Measurements from ENCODE around the gene RNGTT. TPM values are rescaled to one million over a fixed set of nuclear protein-coding genes. Genes with fewer than 3 reads are reported as not detected.

The RNGTT gene
- polyA plus RNA-seq, 3 donors: 1.7 to 5.6 (median 3.7) TPM

DNA sequence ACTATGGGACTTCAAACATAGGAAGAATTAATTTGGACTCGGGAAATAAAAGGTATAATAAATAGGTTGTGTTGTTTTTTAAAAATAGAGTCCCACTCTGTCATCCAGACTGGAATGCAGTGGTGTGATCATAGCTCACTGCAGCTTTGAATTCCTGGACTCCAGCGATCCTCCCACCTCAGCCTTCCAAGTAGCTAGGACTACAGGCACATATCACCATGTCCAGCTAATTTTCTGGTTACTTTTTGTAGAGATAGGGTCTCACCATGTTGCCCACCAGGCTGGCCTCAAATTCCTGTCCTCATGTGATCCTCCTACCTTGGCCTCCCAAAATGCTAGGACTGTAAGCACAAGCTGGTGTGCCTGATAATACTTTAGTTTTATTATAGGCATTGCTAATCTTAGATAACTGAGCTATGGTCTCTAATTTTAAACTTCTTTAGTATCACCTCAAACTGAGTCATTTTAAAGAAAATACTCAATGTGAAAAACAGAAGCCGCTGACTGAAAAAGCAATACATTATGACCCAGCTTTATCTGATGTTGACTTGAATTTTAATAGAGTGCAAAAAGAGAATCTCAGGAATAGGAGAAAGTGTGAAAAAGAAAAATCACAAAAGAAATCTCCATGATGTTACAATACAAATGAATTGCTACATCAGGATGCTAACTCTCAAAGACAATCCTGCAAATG is 251.0 kb downstream of the RNGTT start:
- H3K27ac ChIP-seq (ENCODE audit: low read depth, low read length): no peak overlapping the region
- WGBS, 3 donors: 93 to 97% (median 96%) methylated on average over 3 of the region's 3 CpGs

DNA sequence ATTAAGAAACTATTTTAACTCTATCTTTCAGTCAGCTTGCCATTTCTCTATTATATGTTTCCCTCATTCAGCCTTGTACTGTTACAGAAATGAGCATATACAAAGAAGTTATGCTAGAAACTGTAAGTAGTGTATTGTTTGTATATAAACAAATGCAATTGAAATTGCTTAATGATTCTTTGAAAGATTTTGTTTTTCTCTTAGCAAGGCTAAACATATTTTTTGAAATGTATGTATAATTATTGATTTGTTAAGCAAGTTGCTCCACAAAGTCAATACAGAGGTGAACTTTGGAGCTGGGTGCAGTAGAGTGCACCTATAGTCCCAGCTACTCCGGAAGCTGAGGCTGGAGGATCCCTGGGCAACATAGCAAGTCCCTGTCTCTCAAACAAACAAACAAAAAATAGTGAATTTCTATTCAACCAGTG is 253.6 kb downstream of the RNGTT start:
- H3K27ac ChIP-seq (ENCODE audit: low read depth, low read length): no peak overlapping the region
- WGBS, 3 donors: 58 to 98% (median 97%) methylated on average over 1 of the region's 1 CpG

DNA sequence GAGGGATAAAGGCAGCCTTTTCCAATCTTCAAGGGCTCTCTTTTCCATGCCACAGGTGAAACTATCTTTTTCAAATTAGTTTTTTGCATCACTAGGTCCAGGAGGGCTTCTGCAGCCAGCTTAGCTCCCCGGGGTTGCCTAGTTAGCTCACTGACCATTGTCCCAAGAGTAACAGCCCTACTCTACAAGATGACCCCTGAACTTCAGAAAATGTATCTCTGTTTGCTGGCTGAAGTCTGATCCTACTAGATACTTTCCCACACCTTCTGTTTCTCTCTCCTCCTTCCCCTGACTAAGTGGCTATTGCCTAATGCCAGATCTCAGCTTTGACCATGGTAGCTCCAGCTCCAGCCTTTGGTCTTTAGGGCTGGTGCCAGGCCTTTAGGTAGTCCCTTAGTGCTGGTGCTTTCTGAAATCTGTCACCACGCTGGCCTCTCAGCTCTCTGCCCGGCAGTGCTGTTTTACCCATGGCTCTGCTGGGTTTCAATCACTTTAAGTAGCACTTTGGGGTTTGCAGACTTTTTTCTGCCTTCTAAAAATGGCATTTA is 255.1 kb downstream of the RNGTT start:
- no peak overlapping the region for H3K27ac ChIP-seq (ENCODE audit: low read depth, low read length)
- 89 to 97% (median 96%) methylated on average over 3 of the region's 3 CpGs for WGBS, 3 donors

DNA sequence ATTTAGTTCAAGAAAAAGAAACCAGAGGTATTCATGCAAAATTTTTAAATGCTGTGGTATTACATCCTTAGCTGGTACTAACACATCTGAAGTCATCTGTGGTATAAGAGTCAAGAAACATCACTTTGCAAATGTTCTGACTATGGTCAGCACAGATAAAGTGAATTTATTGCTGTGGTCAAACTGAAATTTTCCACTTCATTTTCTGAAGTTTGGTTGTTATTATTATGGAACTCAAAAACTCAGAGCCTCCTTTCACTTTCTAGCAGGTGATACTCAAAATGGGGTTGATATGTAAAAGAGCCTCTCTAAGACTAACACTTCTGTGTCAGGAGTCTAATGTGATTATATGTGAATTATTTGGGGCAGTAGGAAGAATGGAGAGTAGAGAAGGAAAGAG is 257.8 kb downstream of the RNGTT start:
- H3K27ac ChIP-seq (ENCODE audit: low read depth, low read length): no peak overlapping the region

DNA sequence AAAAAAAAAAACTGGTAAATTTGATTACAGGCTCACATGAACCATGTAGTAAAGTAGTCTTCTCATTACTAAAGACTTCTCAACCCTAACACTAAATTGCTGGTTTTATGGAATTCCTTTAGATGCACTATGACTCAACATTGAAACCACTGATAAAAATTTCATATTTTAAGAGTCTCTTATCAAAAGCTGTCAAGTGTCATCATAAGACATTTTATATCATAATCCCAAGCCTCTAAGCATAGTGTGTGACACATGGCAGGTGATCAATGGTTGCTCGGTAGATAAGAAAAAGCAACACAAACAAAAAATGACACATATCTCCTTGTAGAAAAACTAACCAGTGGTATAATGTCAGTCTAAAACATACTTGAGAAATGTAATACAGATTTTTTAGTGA is 258.4 kb downstream of the RNGTT start:
- WGBS, 3 donors: 41 to 90% (median 77%) methylated on average over 1 of the region's 1 CpG
- H3K27ac ChIP-seq (ENCODE audit: low read depth, low read length): no peak overlapping the region

- 89 to 96% (median 93%) methylated on average over 4 of the region's 4 CpGs for WGBS, 3 donors
- H3K27ac ChIP-seq (ENCODE audit: low read depth, low read length): no peak overlapping the region
Observed at GRCh38 chr6:88702956-88703556, 260.4 kb downstream of the RNGTT start.

DNA sequence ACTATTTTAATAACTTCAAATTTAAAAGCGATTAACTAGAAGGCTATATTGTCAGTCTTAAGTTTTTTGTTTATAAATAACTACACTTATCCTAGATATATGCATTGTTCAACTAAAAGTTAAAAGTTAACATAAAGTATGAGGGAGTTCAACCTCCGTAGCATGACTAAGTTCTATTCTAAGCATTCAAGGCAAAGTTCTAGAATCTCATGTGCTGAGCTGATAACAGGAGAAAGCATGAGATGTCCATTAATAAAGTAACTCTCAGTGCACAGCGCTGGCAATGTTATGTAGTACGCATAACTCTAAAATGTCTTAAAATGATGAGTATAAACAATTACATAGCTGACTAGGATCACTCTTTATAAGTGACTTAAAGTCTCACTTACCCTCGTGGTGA is 264.8 kb downstream of the RNGTT start:
- 92 to 94% (median 94%) methylated on average over 5 of the region's 5 CpGs for WGBS, 3 donors
- no peak overlapping the region for H3K27ac ChIP-seq (ENCODE audit: low read depth, low read length)

DNA sequence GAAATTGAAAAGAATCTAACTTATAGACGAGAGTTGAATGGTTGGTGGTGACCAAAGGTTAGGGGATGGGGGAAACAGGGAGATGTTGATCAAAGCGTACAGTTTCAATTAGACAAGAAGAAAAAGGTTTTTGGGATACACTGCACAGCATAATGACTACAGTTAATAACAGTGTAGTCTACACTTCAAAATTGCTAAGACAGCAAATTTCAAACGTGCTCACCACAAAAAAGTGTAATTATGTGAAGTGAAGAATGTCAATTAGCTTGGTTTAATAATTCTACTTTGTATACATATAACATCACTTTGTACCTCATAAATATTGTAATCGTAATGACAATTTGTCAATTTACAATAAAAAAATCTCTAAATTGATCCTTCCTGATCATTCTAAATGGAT is 267.5 kb downstream of the RNGTT start:
- 89 to 94% (median 92%) methylated on average over 4 of the region's 4 CpGs for WGBS, 3 donors

DNA sequence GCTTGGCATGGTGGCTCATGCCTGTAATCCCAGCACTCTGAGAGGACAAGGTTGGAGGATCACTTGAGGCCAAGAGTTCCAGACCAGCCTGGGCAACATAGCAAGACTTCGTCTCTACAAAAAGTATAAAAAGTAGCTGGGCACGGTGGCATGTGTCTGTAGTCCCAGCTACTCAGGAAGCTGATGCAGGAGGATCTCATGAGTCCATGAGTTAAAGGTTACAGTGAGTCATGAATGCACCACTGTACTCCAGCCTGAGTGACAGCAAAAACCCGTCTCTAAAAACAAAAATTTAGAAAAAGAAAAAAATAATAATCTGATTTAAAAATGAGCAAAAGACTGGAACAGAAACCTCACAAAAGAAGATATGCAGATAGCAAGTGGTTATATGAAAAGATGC is 279.7 kb downstream of the RNGTT start:
- 91 to 92% (median 91%) methylated on average over 3 of the region's 3 CpGs for WGBS, 3 donors

More for the DNA sequence above, 267.5 kb downstream of the RNGTT start:
- no peak overlapping the region for H3K27ac ChIP-seq (ENCODE audit: low read depth, low read length)

DNA sequence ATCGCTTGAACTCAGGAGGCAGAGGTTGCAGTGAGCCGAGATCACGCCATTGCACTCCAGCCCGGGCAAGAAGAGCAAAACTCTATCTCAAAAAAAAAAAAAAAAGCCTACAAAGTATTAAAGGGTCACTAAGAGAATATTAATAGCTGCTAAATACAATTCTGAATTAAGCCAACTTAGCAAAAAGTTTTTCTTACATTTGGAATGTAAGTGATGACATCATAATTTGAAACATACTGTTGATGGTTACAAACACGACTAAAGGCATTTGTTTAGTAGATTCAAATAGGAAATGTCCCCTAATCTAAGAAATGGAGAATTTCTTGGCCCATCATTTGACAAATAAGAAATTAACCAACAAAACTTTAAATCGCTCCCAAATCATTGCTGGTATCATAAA is 282.8 kb downstream of the RNGTT start:
- WGBS, 3 donors: 81 to 93% (median 88%) methylated on average over 6 of the region's 6 CpGs
- H3K27ac ChIP-seq (ENCODE audit: low read depth, low read length): no peak overlapping the region

More for the DNA sequence above, 279.7 kb downstream of the RNGTT start:
- no peak overlapping the region for H3K27ac ChIP-seq (ENCODE audit: low read depth, low read length)

GRCh38 chr6:88679841-88680240 is 283.6 kb downstream of the RNGTT start:
- 94 to 97% (median 95%) methylated on average over 4 of the region's 4 CpGs for WGBS, 3 donors
- H3K27ac ChIP-seq (ENCODE audit: low read depth, low read length): no peak overlapping the region

GRCh38 chr6:88677356-88677755 is 286.1 kb downstream of the RNGTT start:
- WGBS, 3 donors: 93 to 97% (median 95%) methylated on average over 4 of the region's 4 CpGs
- no peak overlapping the region for H3K27ac ChIP-seq (ENCODE audit: low read depth, low read length)

GRCh38 chr6:88671624-88672023 is 291.8 kb downstream of the RNGTT start:
- 64 to 99% (median 71%) methylated on average over 2 of the region's 2 CpGs for WGBS, 3 donors
- H3K27ac ChIP-seq (ENCODE audit: low read depth, low read length): no peak overlapping the region

DNA sequence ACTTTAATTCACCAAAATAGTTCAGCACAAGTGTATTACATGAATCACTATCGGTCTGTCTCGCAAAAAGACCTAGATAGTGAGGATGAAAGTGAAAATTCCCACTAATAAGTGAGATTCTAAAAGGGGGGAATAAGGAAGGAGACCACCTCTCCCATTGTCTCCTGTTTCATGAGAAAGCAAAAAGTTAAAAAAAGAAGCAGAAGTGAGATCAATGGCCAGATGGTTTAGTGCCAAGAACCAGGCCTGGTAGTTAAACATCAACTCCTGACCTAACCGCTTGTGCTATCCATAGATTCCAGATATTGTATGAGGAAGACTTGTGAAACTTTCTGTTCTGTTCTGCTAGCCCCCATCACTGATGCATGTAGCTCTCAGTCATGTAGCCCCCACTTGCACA is 293.0 kb downstream of the RNGTT start:
- 87 to 100% (median 98%) methylated on average over 3 of the region's 3 CpGs for WGBS, 3 donors
- H3K27ac ChIP-seq (ENCODE audit: low read depth, low read length): no peak overlapping the region

- 95 to 97% (median 96%) methylated on average over 4 of the region's 4 CpGs for WGBS, 3 donors
- H3K27ac ChIP-seq (ENCODE audit: low read depth, low read length): no peak overlapping the region
Observed at GRCh38 chr6:88669475-88669874, 293.9 kb downstream of the RNGTT start.

DNA sequence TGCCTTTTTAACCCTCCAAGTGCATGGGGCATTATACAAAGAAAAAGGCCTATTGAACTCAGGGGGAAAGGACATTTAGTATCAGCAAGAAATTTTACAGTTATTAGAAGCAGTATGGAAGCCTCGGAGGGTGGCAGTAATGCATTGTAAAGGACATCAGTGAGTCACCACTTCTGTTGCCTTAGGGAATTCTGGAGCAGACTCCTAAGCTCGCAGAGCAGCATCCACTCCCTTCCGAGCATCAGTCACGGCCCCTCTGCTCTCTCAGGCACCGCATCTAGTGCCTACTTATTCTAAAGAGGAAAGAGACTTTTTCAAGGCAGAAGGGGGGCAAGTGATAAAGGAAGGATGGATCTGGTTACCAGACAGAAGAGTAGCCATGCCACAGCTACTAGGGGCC is 296.5 kb downstream of the RNGTT start:
- no peak overlapping the region for H3K27ac ChIP-seq (ENCODE audit: low read depth, low read length)
- 97 to 99% (median 97%) methylated on average over 5 of the region's 5 CpGs for WGBS, 3 donors

GRCh38 chr6:88665131-88665530 is 298.3 kb downstream of the RNGTT start:
- WGBS, 3 donors: 99 to 100% (median 99%) methylated on average over 4 of the region's 4 CpGs
- no peak overlapping the region for H3K27ac ChIP-seq (ENCODE audit: low read depth, low read length)

GRCh38 chr6:88663801-88664200 is 299.6 kb downstream of the RNGTT start:
- WGBS, 3 donors: 97 to 98% (median 97%) methylated on average over 5 of the region's 5 CpGs
- H3K27ac ChIP-seq (ENCODE audit: low read depth, low read length): no peak overlapping the region

DNA sequence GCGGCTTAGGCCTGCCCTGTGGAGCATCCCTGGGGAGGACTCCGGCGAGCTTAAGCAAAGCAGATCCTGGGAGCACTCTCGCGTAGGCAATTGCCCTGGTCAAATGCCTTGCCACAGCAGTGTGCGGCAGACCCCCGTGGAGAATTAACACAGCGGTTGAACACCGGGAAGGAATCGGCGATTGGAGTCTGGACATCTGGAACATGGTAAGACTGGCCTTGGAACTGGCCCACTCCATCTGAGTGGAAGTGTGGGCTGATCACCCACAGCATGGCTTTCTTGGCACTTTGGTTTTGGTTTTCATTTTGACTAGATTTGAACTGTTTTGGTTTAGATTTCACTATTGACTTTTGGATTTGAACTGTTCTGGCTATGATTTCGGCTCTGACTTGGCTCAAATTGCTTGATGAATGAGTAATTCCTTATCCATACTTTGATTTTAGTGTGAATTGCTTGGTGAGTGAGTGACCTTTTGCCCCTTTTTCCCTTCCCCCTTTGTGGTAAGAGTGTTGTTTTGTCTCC is 300.7 kb downstream of the RNGTT start:
- no peak overlapping the region for H3K27ac ChIP-seq (ENCODE audit: low read depth, low read length)
- WGBS, 3 donors: 95 to 97% (median 97%) methylated on average over 12 of the region's 12 CpGs

DNA sequence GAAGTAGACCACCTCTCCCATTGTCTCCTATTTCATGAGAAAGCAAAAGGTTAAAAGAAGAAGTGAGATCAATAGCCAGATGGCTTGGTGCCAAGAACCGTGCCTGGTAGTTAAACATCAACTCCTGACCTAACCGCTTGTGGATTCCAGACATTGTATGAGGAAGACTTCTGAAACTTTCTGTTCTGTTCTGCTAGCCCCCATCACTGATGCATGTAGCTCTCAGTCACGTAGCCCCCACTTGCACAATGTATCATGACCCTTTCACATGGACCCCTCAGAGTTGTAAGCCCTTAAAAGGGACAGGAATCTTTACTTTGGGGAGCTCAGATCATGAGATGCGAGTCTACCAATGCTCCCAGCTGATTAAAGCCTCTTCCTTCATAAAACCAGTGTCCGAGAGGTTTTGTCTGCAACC is 301.2 kb downstream of the RNGTT start:
- 58 to 85% (median 79%) methylated on average over 5 of the region's 5 CpGs for WGBS, 3 donors
- H3K27ac ChIP-seq (ENCODE audit: low read depth, low read length): no peak overlapping the region
